Kidney epithelial cell (primary cell): ENCODE data around the gene SF1. TPM values are rescaled to one million over a fixed set of nuclear protein-coding genes. Genes with fewer than 3 reads are reported as not detected.
A peak's percentile ranks its signal among the peaks of the same experiment; 100 is the strongest.

ENCODE experiments used
- DNase-seq: peaks from one replicate; pipeline ENCODE4 v3.0.0-alpha.2; 2010; ENCODE audit warnings: low read depth
- H3K27me3 ChIP-seq: 2 replicates; pipeline ENCODE4 v1.6.0; 2011; ENCODE audit warnings: low read length; ENCODE audit not compliant: control insufficient read depth, insufficient read depth
- H3K36me3 ChIP-seq: 2 replicates; pipeline ENCODE4 v1.5.1; 2011; ENCODE audit warnings: low read length; ENCODE audit not compliant: control insufficient read depth, insufficient read depth
- H3K4me3 ChIP-seq: 2 replicates; pipeline ENCODE4 v1.5.1; 2011; ENCODE audit warnings: low read depth, mild to moderate bottlenecking, control low read depth, low read length
- CTCF ChIP-seq: IDR thresholded peaks from 2 replicates; pipeline ENCODE4 v1.5.1; 2011; ENCODE audit warnings: mild to moderate bottlenecking, moderate library complexity, low read length, control low read depth, inconsistent platforms; ENCODE audit not compliant: insufficient read depth, poor library complexity, severe bottlenecking
- total RNA-seq: library from RNA; depleted of rRNA; stranded (reverse); fragments of >200 nt; gene quantifications from 2 replicates; pipeline ENCODE4 v1.2.3, GENCODE V29; 2015

Gene SF1
- total RNA-seq, 1 donor from 2014 or later: 216 TPM

GRCh38 chr11:64809781-64810241, 31.5 kb upstream of the SF1 start:
- Histone ChIP-seq H3K36me3 (peaks cover 1% of the 10 kb centered on the region), H3K4me3 (peak overlapping the region; percentile 77), H3K27me3 (no peaks in the 10 kb centered on the region)
- no peak for DNase-seq
- no peak for TF ChIP-seq CTCF

GRCh38 chr11:64805481-64805880, 27.1 kb upstream of the SF1 start:
- Histone ChIP-seq H3K36me3 (peaks cover 1% of the 10 kb centered on the region), H3K27me3 (no peaks in the 10 kb centered on the region), H3K4me3 (no peak overlapping the region)
- TF ChIP-seq CTCF: no peak
- no peak for DNase-seq

- Histone ChIP-seq H3K36me3 (peaks cover 1% of the 10 kb centered on the region), H3K27me3 (no peaks in the 10 kb centered on the region), H3K4me3 (no peak overlapping the region)
- no peak for DNase-seq
- no peak for TF ChIP-seq CTCF
Measured at GRCh38 chr11:64804346-64805210, 26.2 kb upstream of the SF1 start.

GRCh38 chr11:64803846-64804345, 25.6 kb upstream of the SF1 start:
- peak overlapping the region; percentile 60 for H3K4me3 ChIP-seq

GRCh38 chr11:64803158-64803845, 25.0 kb upstream of the SF1 start, which contains the start of gene MAP4K2:
MAP4K2 (minus strand) TSS chr11:64803214; CDS start chr11:64803149, 65 bp downstream.
- peak; percentile 31 for DNase-seq
- Histone ChIP-seq H3K27me3 (no peaks in the 10 kb centered on the region), H3K4me3 (peak within 1 kb of the TSS; percentile 60), H3K36me3 (peaks cover 1% of the 10 kb centered on the region)
- peak; percentile 4 for TF ChIP-seq CTCF

More at GRCh38 chr11:64803846-64804345, 25.6 kb upstream of the SF1 start:
- no peak for TF ChIP-seq CTCF
- H3K27me3 ChIP-seq: no peaks in the 10 kb centered on the region
- H3K36me3 ChIP-seq: peaks cover 1% of the 10 kb centered on the region
- no peak for DNase-seq
